Stimulated activated CD8-positive, alpha-beta memory T cell treated with anti-CD3 and anti-CD28 coated beads, Interleukin-7, amount 100 ng/mL, for 4 hours (primary cell): ENCODE data around the gene CHRDL2.
A peak's percentile ranks its signal among the peaks of the same experiment; 100 is the strongest.

Experiments used
- DNase-seq, 2 donors: peaks; one replicate each; pipeline ENCODE4 v3.0.0-alpha.2; 2020; ENCODE audit warnings: low read depth in 2 of 2

The CHRDL2 gene

DNA sequence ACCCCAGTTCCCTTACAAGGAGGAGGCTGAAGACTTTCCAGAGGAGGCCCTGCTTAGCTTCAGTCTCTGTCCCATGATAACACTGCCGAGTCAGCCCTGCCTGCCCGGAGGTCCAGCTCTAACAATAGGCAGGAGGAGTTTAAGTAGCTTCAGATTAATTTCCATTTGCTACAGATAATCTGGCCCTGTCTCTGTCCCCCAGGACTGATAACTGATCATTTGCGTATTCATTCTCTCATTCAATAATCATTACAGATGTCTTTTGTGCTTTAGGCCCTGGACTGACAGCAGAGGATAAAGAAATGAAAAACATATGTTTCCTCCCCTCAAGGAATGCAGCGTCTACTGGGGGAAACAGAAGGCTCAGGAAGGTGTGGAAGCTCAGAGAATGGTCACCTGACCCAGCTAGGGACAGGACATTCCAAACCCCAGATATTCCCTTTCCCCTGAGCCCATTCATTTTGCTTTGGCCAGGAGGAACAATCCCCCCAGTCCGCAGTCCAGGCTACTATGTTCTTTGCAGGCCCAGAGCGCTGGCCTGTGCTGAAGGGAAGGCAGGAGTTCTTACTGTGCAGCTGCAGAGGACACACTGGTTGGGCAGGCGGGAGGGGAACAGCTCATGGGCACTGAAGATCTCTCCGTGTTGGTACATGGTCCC lies 20.8 kb downstream of the CHRDL2 start:
- DNase-seq: no peak

DNA sequence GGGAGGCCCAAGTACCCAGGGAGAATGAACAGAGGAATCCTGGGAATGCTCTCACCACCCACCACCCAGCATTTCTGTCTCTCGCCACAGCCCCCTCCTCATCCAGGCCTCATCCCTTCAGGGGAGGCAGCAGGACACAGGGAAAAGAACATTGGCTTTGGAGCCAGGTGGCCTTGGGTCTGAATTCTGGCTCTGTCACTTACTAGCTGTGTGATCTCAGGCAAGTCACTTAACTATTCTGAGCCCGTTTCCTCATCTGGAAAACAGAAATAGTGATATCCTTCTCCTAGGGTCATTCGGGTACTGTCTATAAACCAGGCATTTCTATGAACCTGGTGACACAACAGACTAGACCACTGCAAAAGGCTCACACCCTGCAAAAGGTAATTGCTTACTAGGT lies 22.1 kb downstream of the CHRDL2 start:
- DNase-seq: no peak

DNA sequence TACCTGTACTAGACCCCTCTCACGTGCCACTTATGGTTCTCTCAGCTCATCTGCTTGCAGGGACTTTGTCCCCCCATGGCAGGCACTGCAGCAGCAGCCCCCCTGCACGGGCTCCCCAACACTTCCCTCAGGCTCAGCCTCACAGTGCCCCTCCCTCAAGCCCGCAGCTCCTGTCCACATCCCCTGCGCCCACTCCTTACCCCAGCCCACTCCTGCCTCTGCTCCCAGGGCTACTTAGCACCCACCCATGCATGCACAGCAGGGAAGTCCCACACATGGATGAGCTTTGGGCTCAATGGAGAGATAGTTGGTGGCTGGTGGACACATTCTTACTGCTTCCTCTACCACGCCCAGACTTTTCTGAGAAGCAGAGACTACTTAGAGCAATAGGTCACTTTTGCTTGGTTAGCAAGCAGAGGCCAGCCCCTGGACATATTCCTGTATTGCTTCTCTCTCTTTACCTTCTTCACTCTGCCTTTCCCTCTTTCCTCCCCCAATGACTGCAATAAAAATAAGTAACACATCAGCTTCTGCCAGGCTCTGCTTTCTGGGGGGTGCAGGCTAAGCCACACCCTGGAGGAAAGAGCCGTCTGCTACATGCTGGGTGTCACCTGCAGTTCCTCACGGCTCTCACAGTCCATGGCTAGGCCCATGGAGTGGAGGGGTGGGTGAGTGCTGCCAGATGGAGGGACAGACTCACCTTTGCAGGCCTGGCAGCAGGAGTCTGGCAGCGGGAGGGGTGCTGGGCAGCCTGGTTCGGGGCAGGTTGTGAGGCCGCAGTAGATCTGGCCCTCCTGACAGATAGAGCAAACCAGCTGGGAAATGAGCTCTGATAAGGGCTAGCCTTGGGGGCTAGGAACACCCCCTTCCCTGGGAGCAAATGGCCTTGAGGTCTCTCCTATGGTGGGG lies 23.4 kb downstream of the CHRDL2 start:
- DNase-seq: no peak

DNA sequence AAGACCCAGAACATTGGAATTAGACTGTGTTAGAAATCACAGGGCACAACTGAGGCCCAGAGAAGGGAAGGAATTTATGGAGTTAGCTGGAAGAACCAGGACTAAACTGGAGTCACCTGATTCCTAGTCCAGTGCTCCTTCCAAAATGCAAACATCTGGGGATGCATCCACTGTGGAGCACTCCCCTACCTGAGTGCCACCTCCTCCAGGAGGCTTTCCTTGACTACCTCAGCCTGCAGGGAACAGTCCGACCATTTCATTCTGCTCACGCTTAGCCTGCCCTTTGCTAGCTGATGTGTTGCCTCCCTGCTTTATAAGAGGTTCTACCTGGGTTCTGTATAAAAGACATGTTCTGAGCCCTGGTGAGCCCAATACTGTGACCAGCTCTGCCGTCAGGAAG lies 24.0 kb downstream of the CHRDL2 start:
- DNase-seq: no peak

DNA sequence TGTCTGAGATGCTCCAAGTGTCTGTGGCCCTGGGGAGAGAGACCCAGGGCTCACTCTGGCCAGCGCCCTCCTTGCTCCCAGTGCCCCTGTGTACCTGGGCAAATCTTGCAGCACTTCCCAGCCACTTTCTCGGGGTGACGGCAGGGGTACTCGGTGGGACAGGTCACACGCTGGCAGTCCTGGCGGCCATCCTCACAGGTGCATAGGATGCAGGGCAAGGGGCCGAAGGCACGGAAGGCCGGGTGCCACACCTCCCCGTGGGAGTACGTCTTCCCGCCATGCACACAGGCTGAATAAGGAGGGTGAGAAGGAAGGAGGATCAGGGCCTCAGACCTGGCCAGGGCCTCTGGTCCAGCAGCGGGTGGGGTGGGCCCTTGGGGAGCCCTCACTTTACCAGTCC lies 28.0 kb downstream of the CHRDL2 start:
- no peak for DNase-seq

DNA sequence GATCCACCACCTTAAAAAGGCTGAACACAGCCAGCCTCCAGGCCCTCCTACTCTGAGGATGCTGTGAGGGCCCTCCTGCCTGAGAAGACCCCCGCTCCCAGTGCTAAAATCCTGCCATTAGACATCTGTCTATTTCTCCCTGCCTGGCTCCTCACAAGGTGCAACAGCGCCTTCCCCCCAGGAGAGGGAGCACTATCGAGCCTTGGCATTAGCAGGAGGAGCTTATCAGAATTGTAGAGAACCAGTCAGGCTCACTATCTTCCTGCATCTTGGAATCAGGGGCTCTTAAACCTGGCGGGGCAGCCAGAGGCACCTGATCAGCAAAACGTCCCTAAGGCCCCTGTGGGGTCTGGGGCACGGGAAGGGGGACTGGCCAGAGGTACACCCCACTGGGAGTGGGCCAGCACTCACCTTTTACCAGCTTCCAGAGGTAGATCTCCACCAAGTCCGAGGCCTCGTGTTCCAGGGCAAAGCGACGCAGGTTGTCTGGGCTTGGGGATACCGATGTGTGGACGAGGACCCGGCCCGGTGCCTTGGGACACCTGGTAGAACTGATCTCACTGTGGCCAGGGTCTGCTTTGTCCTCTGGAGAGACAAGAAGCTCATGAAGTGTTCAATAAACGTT lies 28.7 kb downstream of the CHRDL2 start:
- peak; percentile 12 to 20 for DNase-seq

DNA sequence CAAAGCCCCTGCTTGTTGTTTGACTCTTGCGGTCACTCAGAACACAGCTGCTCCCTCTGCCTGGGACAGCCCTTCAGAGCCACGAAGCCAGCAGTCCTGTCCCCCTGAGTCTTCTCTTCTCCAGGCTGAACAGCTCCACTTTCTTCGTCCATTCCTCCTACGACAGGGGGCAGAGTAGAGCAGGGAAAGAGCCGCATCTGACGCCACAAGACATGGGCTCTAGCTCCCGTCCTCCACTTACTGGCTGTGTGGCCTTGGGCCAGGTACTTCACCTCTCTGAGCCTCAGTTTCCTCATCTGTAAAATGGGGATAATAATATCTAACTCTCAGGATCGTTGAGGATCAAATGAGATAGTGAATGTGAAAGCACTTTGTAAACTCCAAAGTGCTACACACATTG lies 29.9 kb downstream of the CHRDL2 start:
- no peak for DNase-seq

DNA sequence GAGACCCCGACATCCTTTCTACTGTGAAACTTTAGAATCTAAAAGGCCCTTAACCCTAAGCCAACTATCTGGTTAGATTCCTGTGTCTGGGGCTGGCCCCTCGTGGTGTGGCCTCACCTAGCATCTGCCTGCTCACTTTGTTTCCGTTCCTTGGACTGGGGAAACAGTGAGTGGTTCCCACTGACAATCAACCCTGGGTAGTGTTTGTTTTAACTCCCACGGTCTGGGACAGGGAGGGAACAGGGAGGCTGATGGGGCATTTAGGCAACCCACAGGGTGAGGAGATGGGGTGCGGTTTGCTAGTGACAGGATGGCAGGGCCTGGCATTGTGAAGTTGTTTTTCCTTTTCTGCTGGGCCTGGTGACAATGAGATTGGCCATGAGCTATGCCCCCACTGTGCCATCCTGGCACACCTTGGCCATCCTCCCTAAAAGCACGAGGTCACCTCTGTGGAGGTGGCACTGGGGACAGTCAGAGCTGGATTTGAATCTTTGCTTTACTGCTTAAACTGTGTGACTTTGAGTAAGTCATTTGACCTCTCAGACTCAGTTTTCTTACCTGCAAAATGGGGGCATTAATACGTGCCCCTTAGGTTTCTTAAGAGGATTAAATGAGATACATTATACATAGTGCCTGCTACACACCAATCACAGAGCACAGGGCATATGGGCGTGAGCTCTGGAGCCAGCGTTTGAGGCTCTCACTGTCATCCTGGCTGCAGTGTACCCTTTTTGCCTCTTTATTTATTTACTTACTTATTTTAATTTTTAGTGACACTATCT lies 31.4 kb downstream of the CHRDL2 start:
- DNase-seq: no peak

DNA sequence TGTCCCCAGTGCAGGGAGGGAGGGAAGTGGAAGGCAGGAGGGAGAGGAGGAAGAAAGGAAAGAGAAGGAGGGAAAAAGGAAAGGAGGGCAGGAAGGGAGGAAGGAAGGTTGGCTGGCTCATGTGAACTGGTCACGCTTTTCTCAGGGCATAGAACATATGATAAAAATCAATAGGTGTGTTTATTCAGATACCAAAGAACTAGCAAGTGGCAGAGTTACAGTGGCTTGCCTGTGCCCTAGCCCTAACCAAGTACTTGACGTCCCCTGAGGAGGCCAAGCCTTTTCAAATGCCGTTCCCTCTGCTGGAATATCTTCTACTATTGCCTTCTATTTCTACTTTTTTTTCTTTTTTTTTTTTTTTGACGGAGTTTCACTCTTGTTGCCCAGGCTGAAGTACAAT lies 33.5 kb downstream of the CHRDL2 start:
- no peak for DNase-seq

DNA sequence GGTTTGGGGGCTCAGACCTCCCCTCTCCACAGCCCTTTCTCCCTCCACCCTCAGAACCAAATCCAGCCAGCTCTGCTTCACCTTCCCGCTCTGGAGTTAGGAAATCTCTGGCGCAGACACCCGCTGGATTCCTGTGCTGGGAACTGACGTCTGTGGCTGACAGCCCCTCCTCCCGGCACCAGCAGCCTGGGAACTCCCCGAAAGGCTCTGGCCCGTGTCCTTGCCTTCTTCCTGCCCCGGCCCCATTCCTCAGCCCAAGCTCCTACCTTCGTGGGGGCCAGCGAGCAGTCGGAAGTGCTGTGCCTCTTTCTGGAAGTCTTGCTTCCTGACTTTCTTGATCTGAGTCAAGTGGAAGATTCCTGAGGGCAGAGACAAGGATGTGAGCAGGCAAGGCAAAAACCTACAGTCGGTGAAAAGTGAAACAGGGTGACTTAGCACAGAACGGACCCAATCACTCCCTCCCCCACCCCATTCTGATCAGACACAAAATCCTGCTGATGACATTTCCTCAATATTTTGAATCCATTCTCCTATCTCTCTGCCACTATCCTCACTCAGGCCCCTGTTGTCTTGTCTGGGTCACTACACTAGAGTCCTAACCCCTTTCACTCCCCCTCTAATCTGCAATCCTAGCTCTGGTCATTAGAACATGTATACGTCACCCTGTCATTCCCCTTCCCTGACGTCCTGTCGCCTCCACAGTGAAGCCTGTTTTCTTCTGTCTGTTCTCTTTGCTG lies 34.1 kb downstream of the CHRDL2 start:
- DNase-seq: no peak

DNA sequence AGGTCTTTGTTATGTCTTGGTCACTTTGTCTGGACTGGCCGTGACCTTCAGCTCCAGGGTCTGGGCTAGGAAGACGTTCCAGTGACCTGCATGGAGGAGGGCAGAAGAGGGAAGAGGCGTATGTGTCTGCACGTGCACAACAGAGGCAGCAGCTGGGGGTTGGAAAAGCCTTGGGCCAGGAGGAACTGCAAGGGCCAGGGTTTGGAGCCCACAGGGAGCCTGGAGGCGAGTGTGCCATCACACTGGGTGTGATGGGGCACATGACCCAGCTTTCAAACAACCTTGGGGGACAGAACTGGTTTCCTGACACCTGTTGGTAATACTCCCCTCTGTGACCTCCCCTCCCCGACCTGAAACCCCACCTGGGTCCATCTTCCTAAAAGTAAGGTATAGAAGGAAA lies 34.7 kb downstream of the CHRDL2 start:
- DNase-seq: no peak

DNA sequence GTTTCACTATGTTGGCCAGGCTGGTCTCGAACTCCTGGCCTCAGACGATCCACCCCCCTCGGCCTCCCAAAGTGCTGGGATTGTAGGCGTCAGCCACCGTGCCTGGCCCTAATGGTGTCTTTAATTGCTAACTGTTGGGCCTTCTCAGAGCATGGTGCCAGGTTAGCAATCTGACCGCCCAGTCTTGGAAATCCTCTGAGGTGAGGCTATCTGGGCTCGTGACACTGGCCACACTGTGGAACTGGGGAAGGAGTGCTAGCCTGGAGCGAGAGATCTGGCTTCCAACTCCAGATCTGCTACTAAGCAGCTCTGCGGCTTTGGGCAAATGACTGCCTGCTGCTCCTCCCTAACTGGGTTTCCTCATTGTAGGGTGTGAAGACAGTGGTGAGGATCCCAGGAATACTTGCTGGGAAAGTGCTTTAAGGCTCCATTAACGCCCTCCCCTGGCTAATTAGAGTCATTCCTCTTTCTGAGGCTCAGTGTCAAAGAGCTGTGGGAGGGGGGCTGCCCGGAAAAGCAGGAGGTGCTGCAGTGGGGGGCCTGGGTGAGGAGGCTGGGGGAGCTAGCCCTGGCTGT lies 35.4 kb downstream of the CHRDL2 start:
- no peak for DNase-seq

DNA sequence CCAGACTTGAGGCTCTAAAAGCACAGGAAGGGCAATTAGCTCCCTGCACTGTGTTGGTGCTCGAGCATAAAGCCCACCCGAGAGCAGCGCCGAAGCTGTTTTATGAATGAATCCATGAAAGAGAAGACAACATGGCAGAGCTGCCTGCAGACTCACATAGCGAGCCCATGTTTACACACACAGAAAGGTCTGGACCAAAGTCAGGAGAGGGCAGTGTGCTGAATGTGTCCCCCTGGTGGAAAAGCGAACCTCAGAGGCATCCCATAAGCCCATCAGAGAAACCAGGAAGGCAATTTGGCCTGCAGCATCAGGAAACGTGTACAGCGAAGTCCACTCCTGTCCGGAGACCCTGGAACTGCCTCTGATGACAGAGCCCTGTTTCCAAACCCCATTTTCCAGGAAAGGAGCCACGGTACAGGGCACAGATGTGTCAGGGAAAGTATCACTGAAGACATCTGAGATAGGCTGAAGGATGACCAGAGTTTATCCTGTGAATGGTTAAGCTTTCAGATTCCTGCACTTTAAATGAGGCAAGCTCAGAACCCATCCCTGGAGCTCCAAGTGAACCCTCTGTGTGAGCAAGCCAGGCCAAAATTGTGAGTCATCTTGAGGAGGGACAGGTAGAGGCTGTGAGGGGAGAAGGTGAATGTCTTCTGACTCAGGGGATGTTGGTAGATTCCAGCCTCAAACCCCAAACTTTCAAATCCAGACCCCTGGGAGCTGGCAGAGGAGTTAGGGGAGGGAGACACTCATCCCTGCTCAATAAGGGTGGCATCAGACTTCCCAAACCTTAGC lies 36.9 kb downstream of the CHRDL2 start:
- DNase-seq: no peak

DNA sequence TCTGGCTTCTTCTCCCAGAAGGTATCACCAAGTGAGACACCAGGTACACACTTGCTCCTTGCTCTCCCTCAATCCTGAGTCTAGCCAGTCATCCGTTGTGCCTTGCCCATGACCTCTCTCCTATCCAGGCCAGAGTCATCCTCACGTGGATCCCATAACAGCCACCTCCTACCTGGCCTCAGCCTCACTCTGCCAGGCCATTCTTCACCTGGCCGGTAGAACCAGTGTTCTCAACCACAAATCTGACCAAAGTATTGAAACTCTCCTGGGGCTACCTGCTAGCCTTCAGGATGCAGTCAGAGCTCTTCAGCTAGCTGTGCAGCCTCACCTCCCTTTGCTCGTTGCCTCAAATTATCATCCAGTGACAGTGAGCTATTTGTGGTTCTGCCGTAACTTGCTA lies 37.7 kb downstream of the CHRDL2 start:
- DNase-seq: no peak

DNA sequence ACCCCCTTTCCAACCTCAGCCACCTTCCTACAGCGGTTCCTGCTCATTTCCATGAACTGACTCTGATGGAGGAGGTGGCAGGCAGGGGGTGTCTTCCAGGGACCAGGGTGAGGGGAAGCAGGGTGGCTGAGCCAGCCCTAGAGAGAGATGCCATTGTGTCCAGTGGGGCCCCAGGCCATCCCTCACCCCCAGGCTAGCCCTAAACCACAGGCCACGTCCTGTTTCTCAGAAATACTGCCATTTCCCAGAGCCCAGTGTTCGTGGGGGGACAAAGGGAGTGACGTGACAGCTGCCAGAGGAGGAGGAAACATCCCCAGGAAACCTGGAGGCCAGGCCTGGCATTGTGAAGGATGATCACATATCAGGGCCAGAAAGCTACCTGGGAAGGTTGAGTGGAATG lies 39.5 kb downstream of the CHRDL2 start:
- no peak for DNase-seq

DNA sequence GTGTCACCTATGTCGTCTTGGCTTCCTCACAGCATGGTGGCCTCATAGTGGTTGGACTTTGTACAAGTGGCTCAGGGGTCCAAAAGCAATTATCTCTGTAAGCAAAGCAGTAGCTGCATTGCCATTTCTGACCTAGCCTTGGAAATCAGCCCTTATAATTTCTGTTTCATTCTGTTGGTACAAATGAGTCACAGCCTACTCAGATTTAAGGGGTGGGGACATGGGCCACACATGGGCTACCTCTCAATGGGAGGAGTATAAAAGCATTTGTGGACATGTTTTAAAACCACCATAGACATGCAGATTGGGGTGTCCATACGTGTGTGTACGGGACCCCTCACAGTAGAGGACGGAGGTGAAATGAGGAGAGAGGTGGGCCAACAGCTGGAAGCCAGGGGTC lies 41.6 kb downstream of the CHRDL2 start:
- no peak for DNase-seq

DNA sequence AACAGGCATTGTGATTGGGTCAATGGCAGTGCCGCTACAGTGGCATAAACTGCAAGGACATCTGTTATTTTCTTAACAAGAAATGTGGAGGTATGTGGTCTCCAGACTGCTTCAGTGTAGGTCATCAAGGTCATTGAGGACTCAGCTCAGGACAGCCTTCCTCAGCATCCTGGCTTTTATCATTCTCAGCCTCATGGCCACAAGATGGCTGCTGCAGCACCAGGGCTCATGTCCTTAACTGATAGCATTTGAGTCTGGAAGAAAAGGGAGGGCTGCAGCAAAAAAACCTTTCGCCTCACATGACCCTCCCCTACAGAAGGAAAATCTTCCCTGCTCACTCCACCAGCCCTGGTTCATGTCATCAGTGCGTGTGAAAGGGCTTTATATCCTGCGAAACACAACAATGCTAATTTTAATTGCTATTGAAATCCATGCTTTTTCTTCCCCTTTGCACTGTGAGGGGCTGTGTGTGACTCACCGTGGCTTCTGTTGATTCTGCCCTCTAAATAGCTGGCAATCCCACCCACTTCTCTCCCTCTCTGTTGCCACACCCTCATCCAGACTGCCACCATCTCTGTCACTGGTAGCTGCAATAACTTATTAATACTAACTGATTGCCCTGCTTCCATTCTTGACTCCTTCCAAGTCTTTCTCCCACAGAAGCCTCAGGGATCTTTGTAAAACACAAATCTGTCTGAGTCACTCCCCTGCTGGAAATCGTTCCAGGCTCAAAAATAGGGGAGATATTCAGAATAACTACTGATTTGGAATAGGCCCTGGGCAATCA lies 43.8 kb downstream of the CHRDL2 start:
- no peak for DNase-seq

DNA sequence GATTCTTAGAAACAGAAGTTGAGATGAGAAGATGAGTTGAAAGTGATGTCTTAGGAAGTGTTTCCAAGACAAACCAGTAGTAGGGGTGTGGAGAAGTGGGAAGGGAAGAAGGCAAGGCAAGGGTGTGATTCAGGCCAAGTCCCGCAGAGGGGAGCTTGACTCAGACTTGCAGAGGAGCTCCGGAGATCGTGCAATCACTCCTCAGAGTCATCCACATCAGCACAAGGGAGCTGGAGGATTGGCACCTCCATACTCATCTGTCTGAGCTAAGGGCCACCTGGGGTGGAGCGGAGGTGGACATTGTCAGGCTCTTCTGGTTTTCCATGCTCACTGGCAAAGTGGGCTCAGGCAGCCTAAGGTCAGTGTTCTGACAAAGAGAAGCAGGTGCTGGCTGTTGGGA lies 44.4 kb downstream of the CHRDL2 start:
- no peak for DNase-seq

DNA sequence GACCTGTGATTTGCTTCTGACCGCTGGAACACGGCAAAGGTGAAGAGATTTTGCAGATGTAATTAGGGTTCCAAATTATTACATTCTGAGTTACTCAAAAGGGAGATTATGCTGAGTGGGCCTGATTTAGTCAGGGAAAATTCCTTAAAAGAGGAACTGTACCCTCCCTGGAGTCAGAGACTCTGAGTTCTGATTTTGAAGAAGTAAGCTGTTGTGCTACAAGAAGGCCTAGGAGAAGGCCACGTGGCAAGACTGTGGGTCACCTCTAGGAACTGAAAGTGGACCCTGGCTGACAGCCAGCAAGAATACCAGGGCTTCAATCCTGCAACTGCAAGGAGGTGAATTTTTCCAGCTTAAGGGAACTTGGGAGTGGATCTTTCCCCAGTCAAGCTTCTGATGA lies 45.3 kb downstream of the CHRDL2 start:
- DNase-seq: no peak
